ENCODE measurements around the gene SPRYD3. TPM values are rescaled to one million over a fixed set of nuclear protein-coding genes. Genes with fewer than 3 reads are reported as not detected.
A peak's percentile ranks its signal among the peaks of the same experiment; 100 is the strongest.

Gene SPRYD3
- total RNA-seq, 2 experiments from 2014 or later, result 32.8 to 35.4 TPM

GRCh38 chr12:53093777-53094393 is 14.7 kb upstream of the SPRYD3 start:
- ChIA-PET CTCF (interaction anchor here (1.3 to 6.0 kb wide), 2 partner anchors 9 to 28 kb away, joined by 6 to 41 read pairs; partner anchors contain the start of gene SOAT2), POLR2A (no interaction called here)
- Mint-ChIP-seq H3K36me3 (no peaks in the 10 kb centered on the region), H3K27me3 (peaks cover 9% of the 10 kb centered on the region), H3K4me3 (no peak overlapping the region), H3K4me1 (ENCODE audit: low read depth) (peaks cover 14% of the 10 kb centered on the region), H3K27ac (no peak overlapping the region), H3K9me3 (no peaks in the 10 kb centered on the region)
- intact Hi-C loops (cut with micrococcal nuclease), result no loop called here
- DNase-seq, result no peak

DNA sequence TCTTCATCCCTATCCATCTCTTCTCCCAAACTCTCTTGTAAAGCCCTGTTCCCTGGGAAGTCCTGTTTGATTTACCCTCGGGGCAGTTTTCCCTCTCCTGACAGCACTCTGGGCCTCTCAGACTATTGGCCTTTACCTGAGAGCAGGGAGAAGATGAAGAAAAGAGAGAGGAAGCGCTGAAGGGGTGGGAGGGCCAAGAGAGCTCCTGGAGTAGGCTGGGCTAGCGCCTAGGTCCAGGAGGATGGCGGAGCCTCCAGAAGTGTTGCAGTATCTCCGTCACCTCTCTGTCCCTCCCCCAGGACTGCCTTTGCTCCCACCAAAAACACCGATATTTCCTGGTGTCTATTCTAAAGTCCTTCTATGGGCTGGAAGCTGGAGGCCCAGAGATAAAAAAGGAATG is 12.6 kb upstream of the SPRYD3 start:
- H3K27ac Mint-ChIP-seq, result no peak overlapping the region
- H3K4me3 Mint-ChIP-seq, result no peak overlapping the region
- CTCF ChIA-PET, result interaction anchor here (6.0 kb wide), 1 partner anchor 26 kb away, joined by 41 read pairs; no protein-coding TSS in a partner anchor
- intact Hi-C loops (cut with micrococcal nuclease), result no loop called here
- DNase-seq, result no peak
- H3K9me3 Mint-ChIP-seq, result no peaks in the 10 kb centered on the region
- H3K27me3 Mint-ChIP-seq, result peaks cover 7% of the 10 kb centered on the region
- no peaks in the 10 kb centered on the region for H3K36me3 Mint-ChIP-seq
- POLR2A ChIA-PET, result no interaction called here
- H3K4me1 Mint-ChIP-seq (ENCODE audit: low read depth), result no peaks in the 10 kb centered on the region

DNA sequence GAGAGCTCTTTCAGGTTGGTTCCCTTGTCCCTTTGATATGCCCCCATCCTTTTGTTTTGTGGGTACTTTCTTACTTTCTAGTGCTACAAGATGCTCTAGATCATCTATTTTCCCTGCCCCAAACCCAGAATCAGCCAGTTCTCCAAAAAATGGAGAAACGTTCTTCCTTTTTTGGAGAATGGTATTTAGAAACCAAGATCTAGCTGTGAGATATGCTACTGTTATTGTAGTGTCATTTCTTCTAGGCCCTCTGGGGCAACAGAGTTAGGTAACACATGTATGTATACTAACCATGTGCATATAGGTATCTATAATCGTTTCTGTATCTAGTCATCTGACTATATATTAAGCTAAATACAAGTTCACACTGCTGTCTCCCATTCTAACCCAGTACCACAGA is 11.4 kb upstream of the SPRYD3 start:
- H3K4me3 Mint-ChIP-seq, result no peak overlapping the region
- H3K27ac Mint-ChIP-seq, result no peak overlapping the region
- intact Hi-C loops (cut with micrococcal nuclease), result no loop called here
- no peak for DNase-seq
- H3K27me3 Mint-ChIP-seq, result peaks cover 7% of the 10 kb centered on the region
- ChIA-PET CTCF (interaction anchor here (0.9 to 6.0 kb wide), 4 partner anchors 9 to 69 kb away, joined by 3 to 41 read pairs (median 4); partner anchors contain the start of gene SPRYD3), POLR2A (no interaction called here)
- no peaks in the 10 kb centered on the region for H3K36me3 Mint-ChIP-seq
- no peaks in the 10 kb centered on the region for H3K9me3 Mint-ChIP-seq
- H3K4me1 Mint-ChIP-seq (ENCODE audit: low read depth), result no peaks in the 10 kb centered on the region

- no peaks in the 10 kb centered on the region for H3K4me1 Mint-ChIP-seq (ENCODE audit: low read depth)
- ChIA-PET POLR2A (no interaction called here), CTCF (interaction anchor here (1.1 to 6.0 kb wide), 3 partner anchors 9 to 24 kb away, joined by 3 to 41 read pairs (median 6); partner anchors contain the start of gene SPRYD3)
- no peaks in the 10 kb centered on the region for H3K36me3 Mint-ChIP-seq
- peaks cover 6% of the 10 kb centered on the region for H3K27me3 Mint-ChIP-seq
- DNase-seq, result no peak
- intact Hi-C loops (cut with micrococcal nuclease), result no loop called here
- no peaks in the 10 kb centered on the region for H3K9me3 Mint-ChIP-seq
- H3K4me3 Mint-ChIP-seq, result no peak overlapping the region
- no peak overlapping the region for H3K27ac Mint-ChIP-seq
These were observed 10.9 kb upstream of the SPRYD3 start for GRCh38 chr12:53090105-53090504.

- no peak overlapping the region for H3K4me3 Mint-ChIP-seq
- H3K36me3 Mint-ChIP-seq, result no peaks in the 10 kb centered on the region
- POLR2A ChIA-PET, result interaction anchor here (1.8 kb wide), 1 partner anchor 11 kb away, joined by 4 read pairs; no protein-coding TSS in a partner anchor
These were observed 7.2 kb upstream of the SPRYD3 start for GRCh38 chr12:53086361-53086760.

GRCh38 chr12:53082637-53083175 is 3.5 kb upstream of the SPRYD3 start:
- no peaks in the 10 kb centered on the region for H3K9me3 Mint-ChIP-seq
- DNase-seq, result no peak
- intact Hi-C loops (cut with micrococcal nuclease), result no loop called here
- H3K27ac Mint-ChIP-seq, result peak overlapping the region; percentile 13
- H3K27me3 Mint-ChIP-seq, result no peaks in the 10 kb centered on the region
- ChIA-PET CTCF (interaction anchor here (0.7 to 10.2 kb wide), 3 partner anchors 10 to 195 kb away, joined by 3 to 122 read pairs (median 3); no protein-coding TSS in a partner anchor), POLR2A (no interaction called here)
- H3K4me1 Mint-ChIP-seq (ENCODE audit: low read depth), result peaks cover 21% of the 10 kb centered on the region
- H3K36me3 Mint-ChIP-seq, result no peaks in the 10 kb centered on the region
- H3K4me3 Mint-ChIP-seq, result no peak overlapping the region

More at GRCh38 chr12:53086361-53086760, 7.2 kb upstream of the SPRYD3 start:
- no peaks in the 10 kb centered on the region for H3K9me3 Mint-ChIP-seq
- peaks cover 7% of the 10 kb centered on the region for H3K4me1 Mint-ChIP-seq (ENCODE audit: low read depth)
- H3K27me3 Mint-ChIP-seq, result peaks cover 3% of the 10 kb centered on the region
- H3K27ac Mint-ChIP-seq, result no peak overlapping the region
- CTCF ChIA-PET, result interaction anchor here (0.7 to 4.1 kb wide), 6 partner anchors 13 to 266 kb away, joined by 3 to 23 read pairs (median 4); no protein-coding TSS in a partner anchor
- intact Hi-C loops (cut with micrococcal nuclease), result no loop called here
- no peak for DNase-seq

DNA sequence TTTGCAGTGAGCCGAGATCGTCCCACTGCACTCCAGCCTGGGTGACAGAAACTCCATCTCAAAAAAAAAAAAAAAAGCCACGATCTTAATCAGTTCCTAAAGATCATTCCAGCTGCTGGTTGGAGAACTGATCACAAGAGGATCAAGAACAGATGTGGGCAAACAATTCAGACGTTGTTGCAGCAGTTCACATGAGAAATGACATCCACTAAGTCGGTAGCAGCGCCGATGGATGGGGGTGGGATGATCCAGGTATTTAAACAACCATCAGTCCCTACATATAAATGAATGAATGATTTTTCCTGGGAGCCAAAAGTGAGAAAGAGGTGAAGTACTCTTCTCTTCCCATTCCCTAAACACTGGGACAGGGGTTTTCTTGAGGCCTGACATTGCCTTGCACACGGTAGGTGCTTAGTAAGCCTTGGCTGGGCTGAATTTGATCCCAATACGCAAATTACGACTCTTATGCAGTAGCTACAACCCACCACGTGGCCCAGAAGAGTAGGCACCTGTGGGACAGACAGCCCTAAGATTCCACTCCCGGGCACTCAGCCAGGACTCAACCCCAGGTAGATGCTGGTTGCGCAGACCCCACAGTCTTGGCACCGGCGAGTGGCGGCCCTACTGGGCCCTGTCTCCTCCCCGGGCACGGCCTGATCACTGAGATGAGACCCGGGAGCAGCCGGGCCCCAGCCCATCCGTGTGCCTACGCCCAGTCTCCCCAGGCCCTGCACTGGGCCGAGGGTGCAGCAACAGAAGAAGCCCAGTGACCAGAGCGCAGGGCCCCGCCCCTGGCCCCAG is 565 bp downstream of the SPRYD3 start:
- H3K36me3 Mint-ChIP-seq, result peaks cover 14% of the 10 kb centered on the region
- no peaks in the 10 kb centered on the region for H3K27me3 Mint-ChIP-seq
- peak overlapping the region; percentile 85 for H3K4me3 Mint-ChIP-seq
- peaks cover 34% of the 10 kb centered on the region for H3K4me1 Mint-ChIP-seq (ENCODE audit: low read depth)
- ChIA-PET CTCF (interaction anchor here (1.0 to 10.2 kb wide), 14 partner anchors 12 to 266 kb away, joined by 3 to 122 read pairs (median 6); partner anchors contain the start of genes AAAS, IGFBP6 and SOAT2), POLR2A (interaction anchor here (0.5 to 2.7 kb wide), 14 partner anchors 10 to 1159 kb away, joined by 3 to 16 read pairs (median 4); partner anchors contain the start of genes AAAS, CSAD, EIF4B and SOAT2)
- intact Hi-C loops (cut with micrococcal nuclease), result loop anchor here (1.0 to 5.0 kb wide), 2 partner anchors 21 to 124 kb away; no protein-coding TSS in a partner anchor
- H3K27ac Mint-ChIP-seq, result peak overlapping the region; percentile 81
- no peaks in the 10 kb centered on the region for H3K9me3 Mint-ChIP-seq
- no peak for DNase-seq

DNA sequence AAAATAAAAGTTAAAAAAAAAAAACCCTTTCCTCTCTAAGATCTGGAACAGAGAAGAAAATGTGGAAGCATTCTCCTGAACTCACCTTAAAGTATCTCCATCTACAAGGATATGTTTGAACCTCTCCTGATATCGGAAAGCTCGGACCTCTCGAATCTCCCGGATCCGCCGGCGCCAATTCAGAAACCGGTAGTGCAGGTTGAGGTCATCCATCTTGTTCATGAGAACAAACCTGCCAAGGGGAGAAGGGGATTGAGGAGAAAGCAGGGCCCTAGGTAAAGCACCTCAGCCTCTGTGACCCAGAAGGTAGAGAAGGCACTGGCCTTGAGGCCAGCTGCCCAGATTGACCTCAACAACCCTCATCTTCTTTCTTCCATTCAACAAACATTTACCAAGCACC is 2.2 kb downstream of the SPRYD3 start:
- Mint-ChIP-seq H3K9me3 (no peaks in the 10 kb centered on the region), H3K27me3 (no peaks in the 10 kb centered on the region), H3K4me1 (ENCODE audit: low read depth) (peaks cover 27% of the 10 kb centered on the region), H3K27ac (no peak overlapping the region), H3K36me3 (peaks cover 24% of the 10 kb centered on the region), H3K4me3 (peak overlapping the region; percentile 10)
- no peak for DNase-seq
- POLR2A ChIA-PET, result no interaction called here
- CTCF ChIA-PET, result interaction anchor here (0.9 to 10.2 kb wide), 3 partner anchors 11 to 21 kb away, joined by 3 to 122 read pairs (median 55); partner anchors contain the start of gene IGFBP6
- intact Hi-C loops (cut with micrococcal nuclease), result loop anchor here (5.0 kb wide), 1 partner anchor 125 kb away; no protein-coding TSS in a partner anchor

GRCh38 chr12:53076461-53076860 is 2.7 kb downstream of the SPRYD3 start:
- no peak overlapping the region for H3K4me3 Mint-ChIP-seq
- peaks cover 27% of the 10 kb centered on the region for H3K36me3 Mint-ChIP-seq
- no peaks in the 10 kb centered on the region for H3K9me3 Mint-ChIP-seq
- ChIA-PET POLR2A (interaction anchor here (0.6 to 1.4 kb wide), 3 partner anchors 10 to 558 kb away, joined by 3 to 4 read pairs (median 4); no protein-coding TSS in a partner anchor), CTCF (interaction anchor here (0.8 to 10.2 kb wide), 3 partner anchors 10 to 191 kb away, joined by 4 to 122 read pairs (median 55); partner anchors contain the start of gene IGFBP6)
- peaks cover 27% of the 10 kb centered on the region for H3K4me1 Mint-ChIP-seq (ENCODE audit: low read depth)
- intact Hi-C loops (cut with micrococcal nuclease), result loop anchor here (5.0 kb wide), 1 partner anchor 126 kb away; no protein-coding TSS in a partner anchor
- no peak for DNase-seq
- H3K27me3 Mint-ChIP-seq, result no peaks in the 10 kb centered on the region
- no peak overlapping the region for H3K27ac Mint-ChIP-seq

GRCh38 chr12:53074999-53075370 is 4.2 kb downstream of the SPRYD3 start:
- CTCF ChIA-PET, result interaction anchor here (1.3 to 10.2 kb wide), 2 partner anchors 9 to 23 kb away, joined by 10 to 122 read pairs; no protein-coding TSS in a partner anchor
- H3K36me3 Mint-ChIP-seq, result peaks cover 27% of the 10 kb centered on the region
- no peaks in the 10 kb centered on the region for H3K9me3 Mint-ChIP-seq
- no peak overlapping the region for H3K27ac Mint-ChIP-seq
- H3K4me3 Mint-ChIP-seq, result no peak overlapping the region
- peaks cover 21% of the 10 kb centered on the region for H3K4me1 Mint-ChIP-seq (ENCODE audit: low read depth)
- no peak for DNase-seq
- POLR2A ChIA-PET, result interaction anchor here (1.3 kb wide), 1 partner anchor 12 kb away, joined by 4 read pairs; no protein-coding TSS in a partner anchor
- H3K27me3 Mint-ChIP-seq, result no peaks in the 10 kb centered on the region
- intact Hi-C loops (cut with micrococcal nuclease), result loop anchor here (5.0 kb wide), 1 partner anchor 127 kb away; no protein-coding TSS in a partner anchor

- no peaks in the 10 kb centered on the region for H3K9me3 Mint-ChIP-seq
- H3K27ac Mint-ChIP-seq, result no peak overlapping the region
- ChIA-PET POLR2A (no interaction called here), CTCF (interaction anchor here (2.2 to 10.2 kb wide), 2 partner anchors 8 to 24 kb away, joined by 8 to 122 read pairs; partner anchors contain the start of gene IGFBP6)
- H3K27me3 Mint-ChIP-seq, result no peaks in the 10 kb centered on the region
- intact Hi-C loops (cut with micrococcal nuclease), result no loop called here
- peaks cover 18% of the 10 kb centered on the region for H3K4me1 Mint-ChIP-seq (ENCODE audit: low read depth)
- no peak overlapping the region for H3K4me3 Mint-ChIP-seq
- DNase-seq, result no peak
- peaks cover 27% of the 10 kb centered on the region for H3K36me3 Mint-ChIP-seq
These were observed 4.7 kb downstream of the SPRYD3 start for GRCh38 chr12:53074283-53074998.
